HL-60/S4 (cell line): ENCODE measurements around the gene GSK3B.

ENCODE experiments used
- in situ Hi-C: fragments of 300-500 bp; cut with MboI; formaldehyde crosslinking; loops from 2 replicates; pipeline ENCODE4 v1.14.3; 2022; ENCODE audit warnings: low sequenced_read_pairs

GSK3B gene

GRCh38 chr3:120093911-120094775 lies at the start of gene GSK3B:
GSK3B (minus strand) TSS chr3:120094447; CDS start chr3:120093434, 1,013 bp downstream.
- in situ Hi-C loops, result no loop called here

DNA sequence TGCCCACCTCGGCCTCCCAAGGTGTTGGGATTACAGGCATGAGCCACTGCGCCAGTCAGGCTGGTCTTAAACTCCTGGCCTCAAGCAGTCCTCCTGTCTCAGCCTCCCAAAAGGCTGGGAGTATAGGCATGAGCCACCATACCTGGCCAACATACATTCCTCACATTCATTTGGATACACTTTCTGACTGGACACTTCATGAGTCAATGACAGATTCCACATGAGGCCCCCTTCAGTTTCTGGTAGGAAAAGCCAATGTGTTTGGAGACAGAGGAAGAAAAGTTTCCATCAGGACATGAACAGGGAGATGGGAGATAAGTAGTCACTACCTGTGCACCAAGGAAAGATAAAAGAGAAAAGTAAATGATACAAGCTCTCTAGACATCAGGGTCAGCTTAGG lies 49.4 kb upstream of the GSK3B start:
- in situ Hi-C loops, result no loop called here

GRCh38 chr3:120142236-120142635 lies 48.0 kb upstream of the GSK3B start:
- in situ Hi-C loops, result no loop called here

DNA sequence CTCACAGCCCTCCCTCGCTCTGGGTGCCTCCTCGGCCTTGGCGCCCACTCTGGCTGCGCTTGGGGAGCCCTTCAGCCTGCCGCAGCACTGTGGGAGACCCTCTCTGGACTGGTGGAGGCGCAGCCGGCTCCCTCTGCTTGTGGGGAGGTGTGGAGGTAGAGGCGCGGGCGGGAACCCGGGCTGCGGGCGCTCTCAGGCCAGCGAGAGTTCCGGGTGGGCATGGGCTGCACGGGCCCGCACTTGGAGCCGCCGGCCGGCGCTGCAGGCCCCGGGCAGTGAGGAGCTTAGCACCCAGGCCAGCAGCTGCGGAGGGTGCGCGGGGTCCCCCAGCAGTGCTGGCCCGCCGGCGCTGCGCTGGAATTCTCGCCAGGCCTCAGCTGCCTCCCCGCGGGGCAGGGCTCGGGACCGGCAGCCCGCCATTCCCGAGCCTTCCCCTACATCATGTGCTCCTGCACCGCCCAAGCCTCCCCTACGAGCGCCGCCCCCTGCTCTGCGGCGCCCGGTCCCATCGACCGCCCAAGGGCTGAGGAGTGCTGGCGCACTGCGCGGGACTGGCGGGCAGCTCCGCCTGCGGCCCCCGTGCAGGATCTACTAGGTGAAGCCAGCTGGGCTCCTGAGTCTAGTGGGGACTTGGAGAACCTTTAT lies 46.0 kb upstream of the GSK3B start:
- in situ Hi-C loops, result no loop called here

GRCh38 chr3:120139140-120139539 lies 44.9 kb upstream of the GSK3B start:
- in situ Hi-C loops, result no loop called here

DNA sequence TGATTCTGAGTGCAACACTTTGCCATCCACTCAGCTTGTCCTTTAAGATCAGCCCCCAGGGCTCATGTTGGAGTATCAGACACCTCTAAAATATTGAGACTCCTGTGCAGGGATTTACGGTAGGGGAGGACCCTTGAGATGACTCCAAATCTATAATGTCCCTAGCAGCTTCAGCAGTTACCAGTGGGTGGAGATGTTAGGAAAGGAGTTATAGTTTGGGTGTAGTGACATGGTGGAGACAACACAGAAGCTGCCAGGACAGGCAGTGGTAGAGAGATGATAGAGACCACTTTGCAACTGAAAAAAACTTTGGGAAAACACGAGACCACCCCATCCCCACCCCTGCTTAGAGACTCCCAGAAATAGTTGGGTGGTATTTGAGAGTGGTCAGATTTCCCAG lies 43.3 kb upstream of the GSK3B start:
- in situ Hi-C loops, result no loop called here

DNA sequence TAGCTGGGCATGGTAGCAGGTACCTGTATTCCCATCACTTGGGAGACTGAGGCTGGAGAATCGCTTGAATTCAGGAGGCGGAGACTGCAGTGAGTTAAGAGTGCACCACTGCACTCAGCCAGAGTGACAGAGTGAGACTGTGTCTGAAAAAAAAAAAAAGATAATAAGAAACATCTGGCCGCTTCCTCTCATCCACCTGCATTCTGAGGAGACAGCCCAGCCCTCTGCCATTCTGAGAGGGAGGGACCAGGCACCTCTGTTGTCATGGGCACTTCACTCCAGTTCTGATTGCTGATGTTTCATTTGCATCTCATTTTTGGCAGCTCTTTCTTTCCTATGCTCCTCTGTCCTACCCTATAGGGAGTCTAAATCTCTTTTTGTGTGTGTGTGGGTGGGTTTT lies 36.4 kb upstream of the GSK3B start:
- in situ Hi-C loops, result no loop called here

GRCh38 chr3:120129718-120130513 lies 35.7 kb upstream of the GSK3B start:
- in situ Hi-C loops, result no loop called here

GRCh38 chr3:120129051-120129450 lies 34.8 kb upstream of the GSK3B start:
- in situ Hi-C loops, result no loop called here

DNA sequence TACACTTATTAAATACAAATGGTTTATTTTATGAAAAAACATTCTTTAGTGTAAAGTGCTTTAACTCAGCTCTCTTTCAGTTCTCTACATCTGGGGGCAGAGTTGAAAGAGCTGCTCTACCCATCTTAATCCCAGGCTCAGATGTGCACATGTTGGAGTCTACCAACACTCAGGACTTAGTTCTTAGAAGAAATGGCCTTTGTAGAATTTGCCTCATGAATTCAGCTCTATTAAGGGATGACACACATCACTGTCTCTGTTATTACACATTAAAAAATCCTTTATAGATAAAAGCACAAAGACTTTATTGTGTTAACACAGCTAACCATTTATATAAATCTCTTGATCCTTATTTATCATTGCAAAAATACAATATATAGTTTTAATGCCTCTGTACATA lies 31.7 kb upstream of the GSK3B start:
- in situ Hi-C loops, result no loop called here

- in situ Hi-C loops, result no loop called here
Observed at GRCh38 chr3:120119846-120120510, 25.7 kb upstream of the GSK3B start.

GRCh38 chr3:120114981-120115380 lies 20.7 kb upstream of the GSK3B start:
- in situ Hi-C loops, result no loop called here

DNA sequence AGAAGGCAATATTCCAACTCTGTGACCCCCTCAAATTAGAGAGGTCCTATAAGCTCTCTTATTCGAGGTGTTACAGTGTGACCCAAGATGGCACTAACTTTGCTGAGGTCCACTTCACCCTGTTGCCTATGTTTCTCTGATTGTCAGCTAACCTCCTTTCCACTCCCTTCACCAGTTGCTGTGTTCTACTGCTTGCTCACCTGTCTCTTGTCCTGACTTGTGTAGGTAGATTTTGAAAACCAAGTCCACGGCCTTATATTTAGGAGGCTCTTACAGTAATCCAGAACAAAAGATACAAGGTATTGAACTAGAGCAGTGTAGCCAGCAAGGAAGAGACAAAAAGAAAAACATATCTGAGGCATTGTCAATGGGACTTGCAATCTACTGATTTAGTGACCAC lies 20.1 kb upstream of the GSK3B start:
- in situ Hi-C loops, result no loop called here

GRCh38 chr3:120113128-120114116 lies 19.2 kb upstream of the GSK3B start:
- in situ Hi-C loops, result no loop called here

DNA sequence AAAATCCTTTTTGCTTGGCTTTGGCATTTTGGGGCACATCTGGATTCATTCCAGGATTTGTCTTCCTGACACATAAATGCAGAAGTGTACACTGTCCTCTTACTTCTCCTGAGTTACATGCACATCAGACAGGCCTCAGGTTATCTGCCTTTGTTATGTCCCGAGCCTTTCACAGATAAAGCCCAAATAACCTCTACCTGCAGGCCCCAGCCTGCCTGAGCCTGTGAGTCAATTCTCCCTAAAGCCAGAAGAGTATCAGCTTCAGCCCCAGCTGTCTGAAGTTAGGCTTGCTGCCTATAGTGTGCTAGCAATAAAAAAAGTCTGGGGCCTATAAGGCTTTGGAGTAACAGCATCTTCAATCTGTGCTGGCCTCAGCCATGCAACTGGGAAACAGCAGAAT lies 17.7 kb upstream of the GSK3B start:
- in situ Hi-C loops, result no loop called here

DNA sequence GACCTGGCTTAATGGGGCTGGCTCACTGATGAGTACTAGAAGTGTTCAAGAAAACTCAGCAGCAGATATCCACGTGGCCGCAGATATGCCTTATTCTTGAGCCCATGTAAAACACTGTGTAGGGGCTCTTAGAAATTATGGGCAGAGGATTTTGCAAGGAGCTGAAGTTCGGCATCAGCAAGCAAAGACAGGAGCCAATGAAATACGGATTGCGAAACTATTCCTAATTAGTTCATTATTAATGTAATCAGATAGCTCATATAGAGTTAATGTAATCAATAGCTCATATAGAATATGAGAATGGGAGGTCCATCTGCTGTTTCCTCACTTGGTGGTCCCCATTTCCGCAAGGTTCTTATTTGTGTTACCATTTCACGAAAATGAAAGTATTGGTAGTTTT lies 9.0 kb upstream of the GSK3B start:
- in situ Hi-C loops, result no loop called here

GRCh38 chr3:120102674-120103073 lies 8.4 kb upstream of the GSK3B start:
- in situ Hi-C loops, result no loop called here

- in situ Hi-C loops, result no loop called here
Observed at GRCh38 chr3:120102232-120102631, 8.0 kb upstream of the GSK3B start.

- in situ Hi-C loops, result no loop called here
Observed at GRCh38 chr3:120101624-120102023, 7.4 kb upstream of the GSK3B start.

- in situ Hi-C loops, result no loop called here
Observed at GRCh38 chr3:120100711-120101110, 6.5 kb upstream of the GSK3B start.
